SK-N-SH (cell line): Measurements from ENCODE around the gene TPD52L1.

Experiments used
- CTCF ChIP-seq: fragments of 200-600 bp; sonication (generic); IDR thresholded peaks from 2 replicates; pipeline ENCODE4 v1.6.1; 2017; ENCODE audit warnings: antibody characterized with exemption, mild to moderate bottlenecking, moderate library complexity
- EP300 ChIP-seq, 2 experiments: IDR thresholded peaks; 2 replicates each; pipeline versions ENCODE4 v1.4.0 to v1.6.1; 2012; ENCODE audit warnings: borderline replicate concordance in 1 of 2, low read depth in 1 of 2, low read length in 1 of 2
- EZH2phosphoT487 ChIP-seq: fragments of 200-600 bp; sonication (generic); IDR thresholded peaks from 2 replicates; pipeline ENCODE4 v1.6.1; 2017; ENCODE audit warnings: low read depth, mixed run types, mild to moderate bottlenecking, antibody characterized with exemption, moderate library complexity, borderline replicate concordance
- FOXM1 ChIP-seq: IDR thresholded peaks from 2 replicates; pipeline ENCODE4 v1.4.0; 2012; ENCODE audit warnings: low read depth, mild to moderate bottlenecking
- NFIC ChIP-seq: IDR thresholded peaks from 2 replicates; pipeline ENCODE4 v1.4.0; 2012; ENCODE audit warnings: borderline replicate concordance
- PBX3 ChIP-seq: IDR thresholded peaks from 2 replicates; pipeline ENCODE4; 2012
- RCOR1 ChIP-seq: fragments of 150-350 bp; IDR thresholded peaks from 2 replicates; pipeline ENCODE4 v1.6.1; 2017; ENCODE audit warnings: antibody characterized with exemption, low read length
- REST ChIP-seq: IDR thresholded peaks from 2 replicates; pipeline ENCODE4 v1.6.1; 2012; ENCODE audit warnings: mild to moderate bottlenecking, low read depth, low read length, moderate library complexity
- RFX5 ChIP-seq: IDR thresholded peaks from 2 replicates; pipeline ENCODE4 v1.6.1; 2012; ENCODE audit warnings: mild to moderate bottlenecking, improper control_type of control experiment, low read length
- SIN3A ChIP-seq: IDR thresholded peaks from 2 replicates; pipeline ENCODE4 v1.6.1; 2012; ENCODE audit warnings: low read depth, mild to moderate bottlenecking, low read length, moderate library complexity, borderline replicate concordance
- SMC3 ChIP-seq: IDR thresholded peaks from 2 replicates; pipeline ENCODE4 v1.6.1; 2012; ENCODE audit warnings: low read depth, low read length, improper control_type of control experiment
- TAF1 ChIP-seq: IDR thresholded peaks from 2 replicates; pipeline ENCODE4 v1.6.1; 2012; ENCODE audit warnings: low read depth, mild to moderate bottlenecking, low read length, moderate library complexity, borderline replicate concordance
- YY1 ChIP-seq: IDR thresholded peaks from 2 replicates; pipeline ENCODE4 v1.4.0; 2012; ENCODE audit warnings: low read depth, mild to moderate bottlenecking

GRCh38 chr6:125219361-125219895 is 65.9 kb downstream of the TPD52L1 start:
- TF ChIP-seq RFX5 (no peak), NFIC (no peak), CTCF (no peak), YY1 (no peak), TAF1 (no peak), EZH2phosphoT487 (no peak), SIN3A (no peak), PBX3 (no peak), FOXM1 (no peak), EP300 (IDR thresholded peaks at IDR 0.05; ENCODE audit: borderline replicate concordance in 1 of 2, low read depth in 1 of 2, low read length in 1 of 2) (no peak), RCOR1 (no peak), SMC3 (no peak), REST (no peak)
